HepG2 (cell line): ENCODE measurements around the gene ADAT3. TPM values are rescaled to one million over a fixed set of nuclear protein-coding genes. Genes with fewer than 3 reads are reported as not detected.

Experiments used
- GMEB1 ChIP-seq: sonication (generic); formaldehyde crosslinking; IDR thresholded peaks from 2 replicates; pipeline ENCODE4 v1.5.1; 2020; ENCODE audit warnings: missing genetic modification reagents, mild to moderate bottlenecking, borderline replicate concordance
- NR2F1 ChIP-seq, 2 experiments: fragments of 450-650 bp in 1 of 2; formaldehyde crosslinking in 1 of 2; IDR thresholded peaks; 2 replicates each; pipeline versions ENCODE4 v1.5.0 to v1.6.1; 2016 to 2020; ENCODE audit warnings: mild to moderate bottlenecking in 1 of 2, missing compliant biosample characterization in 1 of 2, missing genetic modification reagents in 1 of 2, moderate library complexity in 1 of 2
- NR2F2 ChIP-seq: IDR thresholded peaks from 2 replicates; pipeline ENCODE4 v1.6.1; 2012; ENCODE audit warnings: low read depth, inconsistent platforms, borderline replicate concordance
- NR2F6 ChIP-seq, 2 experiments: IDR thresholded peaks; 2 replicates each; pipeline ENCODE4 v1.6.1; 2016; ENCODE audit warnings: antibody characterized with exemption in 1 of 2, mild to moderate bottlenecking in 1 of 2
- TBP ChIP-seq: sonication (generic); formaldehyde crosslinking; IDR thresholded peaks from 2 replicates; pipeline ENCODE4 v1.5.0; 2020; ENCODE audit warnings: missing genetic modification reagents
- TBX2 ChIP-seq: sonication (generic); formaldehyde crosslinking; IDR thresholded peaks from 2 replicates; pipeline ENCODE4 v1.5.0; 2020; ENCODE audit warnings: missing genetic modification reagents, mild to moderate bottlenecking, borderline replicate concordance
- ZFYVE20 ChIP-seq: sonication (generic); formaldehyde crosslinking; IDR thresholded peaks from 2 replicates; pipeline ENCODE4 v1.8.0; 2023; ENCODE audit warnings: low read depth, mild to moderate bottlenecking, moderate library complexity, missing genetic modification reagents, borderline replicate concordance
- ZMAT3 ChIP-seq: sonication (generic); formaldehyde crosslinking; conservative IDR thresholded peaks from 2 replicates; pipeline ENCODE4 v1.7.0; 2021; ENCODE audit warnings: missing genetic modification reagents
- ZNF382 ChIP-seq: sonication (generic); formaldehyde crosslinking; IDR thresholded peaks from 2 replicates; pipeline ENCODE4 v1.5.0; 2020; ENCODE audit warnings: missing genetic modification reagents, mild to moderate bottlenecking, borderline replicate concordance
- ZNF577 ChIP-seq: sonication (generic); formaldehyde crosslinking; IDR thresholded peaks from 2 replicates; pipeline ENCODE4 v1.4.0; 2020; ENCODE audit warnings: mild to moderate bottlenecking, low read depth, missing genetic modification reagents, borderline replicate concordance
- ZSCAN29 ChIP-seq: sonication (generic); formaldehyde crosslinking; conservative IDR thresholded peaks from 2 replicates; pipeline ENCODE4 v1.4.0; 2020; ENCODE audit warnings: mild to moderate bottlenecking, missing genetic modification reagents
- polyA plus RNA-seq, 8 experiments: library from polyadenylated mRNA; depleted of rRNA in 3 of 8; stranded (reverse) in 7 of 8; unstranded in 1 of 8; fragments of >200 nt; fragmentation: Illumina TruSeq in 4 of 8; extraction: Trizol in 4 of 8; gene quantifications; 2 replicates each; pipeline versions ENCODE4 v1.2.1 to v1.2.3, GENCODE V29; 2011 to 2016; ENCODE audit warnings: low read depth in 4 of 8, missing spikeins in 1 of 8, mixed read lengths in 1 of 8; ENCODE audit not compliant: insufficient read depth in 1 of 8
- total RNA-seq, 5 experiments: library from RNA; depleted of rRNA; stranded (reverse); fragments of >200 nt; fragmentation: Illumina TruSeq; extraction: Trizol; gene quantifications; 2 replicates each; pipeline ENCODE4 v1.2.3, GENCODE V29; 2016; ENCODE audit warnings: low read depth in 1 of 5
- TF ChIP-seq, protein P1 (sequence below): IDR thresholded peaks from 2 replicates; pipeline ENCODE4 v1.6.1; 2016; ENCODE audit warnings: low read depth, missing genetic modification reagents, missing compliant biosample characterization
- TF ChIP-seq, protein P2 (sequence below): IDR thresholded peaks from 2 replicates; pipeline ENCODE4 v1.6.1; 2016; ENCODE audit warnings: control low read depth
- TF ChIP-seq, protein P3 (sequence below): sonication (generic); formaldehyde crosslinking; IDR thresholded peaks from 2 replicates; pipeline ENCODE4 v1.4.0; 2020; ENCODE audit warnings: missing genetic modification reagents

Gene ADAT3
- total and polyA plus RNA-seq, 2 of the 13 experiments (the other 11 are each of a cell fraction or from before 2014, with no cell fraction given), result 0.95 to 3.5 TPM

DNA sequence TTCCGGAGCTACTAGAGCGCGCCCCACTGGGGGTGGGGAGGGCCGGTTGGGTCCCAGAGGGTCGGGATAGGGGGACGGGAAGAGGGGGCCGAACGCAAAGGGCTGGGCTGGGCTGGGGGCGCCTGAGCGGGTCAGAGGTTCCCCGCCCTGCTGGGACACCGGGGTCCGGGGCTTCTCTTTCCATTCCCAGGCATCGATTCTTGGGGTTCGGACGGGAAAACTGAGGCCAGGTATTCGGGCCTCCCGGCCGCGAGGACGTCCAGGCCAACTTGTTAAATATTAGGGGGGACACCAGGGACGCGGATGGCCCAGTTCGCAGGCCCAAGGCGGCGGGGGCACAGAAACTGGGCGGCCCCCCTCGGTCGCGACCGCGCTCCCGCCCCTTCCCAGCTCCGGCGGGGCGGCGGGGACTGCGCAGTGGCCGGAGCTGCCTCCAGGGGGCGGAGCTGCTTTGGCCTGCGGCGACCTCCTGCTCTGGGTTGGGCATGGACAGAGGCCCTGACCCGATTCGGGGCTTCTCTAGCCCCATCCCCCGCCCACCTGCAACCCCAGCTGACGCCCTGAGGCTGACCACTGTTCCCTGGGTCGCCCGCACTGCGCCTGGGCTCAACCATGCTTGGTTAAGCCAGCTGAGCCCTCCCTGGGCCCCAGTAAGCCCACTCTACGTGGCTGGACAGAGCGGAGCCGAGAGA lies 40.6 kb upstream of the ADAT3 start (continued):
- TF ChIP-seq, protein P1, sequence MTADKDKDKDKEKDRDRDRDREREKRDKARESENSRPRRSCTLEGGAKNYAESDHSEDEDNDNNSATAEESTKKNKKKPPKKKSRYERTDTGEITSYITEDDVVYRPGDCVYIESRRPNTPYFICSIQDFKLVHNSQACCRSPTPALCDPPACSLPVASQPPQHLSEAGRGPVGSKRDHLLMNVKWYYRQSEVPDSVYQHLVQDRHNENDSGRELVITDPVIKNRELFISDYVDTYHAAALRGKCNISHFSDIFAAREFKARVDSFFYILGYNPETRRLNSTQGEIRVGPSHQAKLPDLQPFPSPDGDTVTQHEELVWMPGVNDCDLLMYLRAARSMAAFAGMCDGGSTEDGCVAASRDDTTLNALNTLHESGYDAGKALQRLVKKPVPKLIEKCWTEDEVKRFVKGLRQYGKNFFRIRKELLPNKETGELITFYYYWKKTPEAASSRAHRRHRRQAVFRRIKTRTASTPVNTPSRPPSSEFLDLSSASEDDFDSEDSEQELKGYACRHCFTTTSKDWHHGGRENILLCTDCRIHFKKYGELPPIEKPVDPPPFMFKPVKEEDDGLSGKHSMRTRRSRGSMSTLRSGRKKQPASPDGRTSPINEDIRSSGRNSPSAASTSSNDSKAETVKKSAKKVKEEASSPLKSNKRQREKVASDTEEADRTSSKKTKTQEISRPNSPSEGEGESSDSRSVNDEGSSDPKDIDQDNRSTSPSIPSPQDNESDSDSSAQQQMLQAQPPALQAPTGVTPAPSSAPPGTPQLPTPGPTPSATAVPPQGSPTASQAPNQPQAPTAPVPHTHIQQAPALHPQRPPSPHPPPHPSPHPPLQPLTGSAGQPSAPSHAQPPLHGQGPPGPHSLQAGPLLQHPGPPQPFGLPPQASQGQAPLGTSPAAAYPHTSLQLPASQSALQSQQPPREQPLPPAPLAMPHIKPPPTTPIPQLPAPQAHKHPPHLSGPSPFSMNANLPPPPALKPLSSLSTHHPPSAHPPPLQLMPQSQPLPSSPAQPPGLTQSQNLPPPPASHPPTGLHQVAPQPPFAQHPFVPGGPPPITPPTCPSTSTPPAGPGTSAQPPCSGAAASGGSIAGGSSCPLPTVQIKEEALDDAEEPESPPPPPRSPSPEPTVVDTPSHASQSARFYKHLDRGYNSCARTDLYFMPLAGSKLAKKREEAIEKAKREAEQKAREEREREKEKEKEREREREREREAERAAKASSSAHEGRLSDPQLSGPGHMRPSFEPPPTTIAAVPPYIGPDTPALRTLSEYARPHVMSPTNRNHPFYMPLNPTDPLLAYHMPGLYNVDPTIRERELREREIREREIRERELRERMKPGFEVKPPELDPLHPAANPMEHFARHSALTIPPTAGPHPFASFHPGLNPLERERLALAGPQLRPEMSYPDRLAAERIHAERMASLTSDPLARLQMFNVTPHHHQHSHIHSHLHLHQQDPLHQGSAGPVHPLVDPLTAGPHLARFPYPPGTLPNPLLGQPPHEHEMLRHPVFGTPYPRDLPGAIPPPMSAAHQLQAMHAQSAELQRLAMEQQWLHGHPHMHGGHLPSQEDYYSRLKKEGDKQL, result no peak
- TF ChIP-seq, protein P2, sequence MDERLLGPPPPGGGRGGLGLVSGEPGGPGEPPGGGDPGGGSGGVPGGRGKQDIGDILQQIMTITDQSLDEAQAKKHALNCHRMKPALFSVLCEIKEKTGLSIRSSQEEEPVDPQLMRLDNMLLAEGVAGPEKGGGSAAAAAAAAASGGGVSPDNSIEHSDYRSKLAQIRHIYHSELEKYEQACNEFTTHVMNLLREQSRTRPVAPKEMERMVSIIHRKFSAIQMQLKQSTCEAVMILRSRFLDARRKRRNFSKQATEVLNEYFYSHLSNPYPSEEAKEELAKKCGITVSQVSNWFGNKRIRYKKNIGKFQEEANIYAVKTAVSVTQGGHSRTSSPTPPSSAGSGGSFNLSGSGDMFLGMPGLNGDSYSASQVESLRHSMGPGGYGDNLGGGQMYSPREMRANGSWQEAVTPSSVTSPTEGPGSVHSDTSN, result no peak
- TF ChIP-seq TBP (CRISPR knock-in tag) (no peak), NR2F1 (CRISPR knock-in tag; IDR thresholded peaks at IDR 0.05) (peak; percentile 45; a peak in 2 of 4 replicates), GMEB1 (no peak), TBX2 (CRISPR knock-in tag) (peak; percentile 31; the same call in 1 of the 2 replicates), ZMAT3 (no peak), ZSCAN29 (CRISPR knock-in tag) (peak; percentile 81; the same call in 1 of the 2 replicates), NR2F2 (no peak), NR2F6 (IDR thresholded peaks at IDR 0.05) (peak; percentile 33; the same call in 1 of the 2 replicates), NR2F6 (CRISPR knock-in tag; IDR thresholded peaks at IDR 0.05) (peak; percentile 73), ZFYVE20 (no peak), ZNF577 (no peak), ZNF382 (no peak)
- TF ChIP-seq, protein P3, sequence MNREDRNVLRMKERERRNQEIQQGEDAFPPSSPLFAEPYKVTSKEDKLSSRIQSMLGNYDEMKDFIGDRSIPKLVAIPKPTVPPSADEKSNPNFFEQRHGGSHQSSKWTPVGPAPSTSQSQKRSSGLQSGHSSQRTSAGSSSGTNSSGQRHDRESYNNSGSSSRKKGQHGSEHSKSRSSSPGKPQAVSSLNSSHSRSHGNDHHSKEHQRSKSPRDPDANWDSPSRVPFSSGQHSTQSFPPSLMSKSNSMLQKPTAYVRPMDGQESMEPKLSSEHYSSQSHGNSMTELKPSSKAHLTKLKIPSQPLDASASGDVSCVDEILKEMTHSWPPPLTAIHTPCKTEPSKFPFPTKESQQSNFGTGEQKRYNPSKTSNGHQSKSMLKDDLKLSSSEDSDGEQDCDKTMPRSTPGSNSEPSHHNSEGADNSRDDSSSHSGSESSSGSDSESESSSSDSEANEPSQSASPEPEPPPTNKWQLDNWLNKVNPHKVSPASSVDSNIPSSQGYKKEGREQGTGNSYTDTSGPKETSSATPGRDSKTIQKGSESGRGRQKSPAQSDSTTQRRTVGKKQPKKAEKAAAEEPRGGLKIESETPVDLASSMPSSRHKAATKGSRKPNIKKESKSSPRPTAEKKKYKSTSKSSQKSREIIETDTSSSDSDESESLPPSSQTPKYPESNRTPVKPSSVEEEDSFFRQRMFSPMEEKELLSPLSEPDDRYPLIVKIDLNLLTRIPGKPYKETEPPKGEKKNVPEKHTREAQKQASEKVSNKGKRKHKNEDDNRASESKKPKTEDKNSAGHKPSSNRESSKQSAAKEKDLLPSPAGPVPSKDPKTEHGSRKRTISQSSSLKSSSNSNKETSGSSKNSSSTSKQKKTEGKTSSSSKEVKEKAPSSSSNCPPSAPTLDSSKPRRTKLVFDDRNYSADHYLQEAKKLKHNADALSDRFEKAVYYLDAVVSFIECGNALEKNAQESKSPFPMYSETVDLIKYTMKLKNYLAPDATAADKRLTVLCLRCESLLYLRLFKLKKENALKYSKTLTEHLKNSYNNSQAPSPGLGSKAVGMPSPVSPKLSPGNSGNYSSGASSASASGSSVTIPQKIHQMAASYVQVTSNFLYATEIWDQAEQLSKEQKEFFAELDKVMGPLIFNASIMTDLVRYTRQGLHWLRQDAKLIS (CRISPR knock-in tag), result no peak
